Measurements from ENCODE around the gene AGTPBP1. TPM values are rescaled to one million over a fixed set of nuclear protein-coding genes. Genes with fewer than 3 reads are reported as not detected.
"Not testable (repeated sequence)": the region's sequence is repeated elsewhere in the genome, so short reads cannot be mapped to it uniquely, and the experiment has no call there.

Gene AGTPBP1
- total and polyA plus RNA-seq, 9 of the 15 experiments (the other 6 are each of a cell fraction or from before 2014, with no cell fraction given), result 1.4 to 7.9 (median 4.6) TPM

DNA sequence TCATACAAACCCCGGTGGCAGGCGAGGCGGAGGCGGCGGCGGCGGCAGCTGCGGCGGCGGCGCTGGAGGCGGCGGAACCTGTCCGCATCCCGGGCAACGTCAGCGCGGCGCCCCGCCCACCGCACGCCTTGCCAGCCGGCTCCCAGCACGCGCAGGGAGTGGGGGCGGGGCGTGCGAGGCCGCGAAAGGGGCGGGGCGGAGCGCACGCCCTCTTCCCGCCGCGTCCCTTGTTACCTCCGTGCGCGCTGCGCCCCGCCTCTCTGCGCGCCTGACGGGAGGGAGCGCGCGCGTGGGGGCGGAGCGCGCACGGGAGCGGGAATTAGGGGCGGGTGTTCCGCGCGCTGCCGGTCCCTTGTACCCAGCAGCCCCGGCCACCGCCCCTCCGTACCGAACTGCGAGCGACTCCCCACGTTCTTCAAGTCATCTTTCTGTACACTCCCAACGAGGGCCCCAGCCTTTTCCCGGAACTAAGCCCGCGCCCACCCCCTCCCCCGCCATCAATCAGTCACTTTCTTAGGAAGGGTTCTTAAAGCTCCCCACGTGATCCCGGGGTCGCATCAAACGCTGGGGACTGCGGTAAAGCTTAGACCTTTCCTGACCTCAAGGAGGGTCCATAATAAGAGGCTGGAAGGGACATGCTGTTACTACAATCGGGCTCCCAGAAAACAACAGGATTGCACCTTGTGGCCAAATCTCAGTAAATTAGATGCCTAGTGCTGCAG, at the start of gene AGTPBP1 (continued):
- no peak for TF ChIP-seq MLLT1 (IDR thresholded peaks at IDR 0.05)
- no peak for TF ChIP-seq ZNF583 (CRISPR knock-in tag; IDR thresholded peaks at IDR 0.05)
- TF ChIP-seq ZNF436 (CRISPR knock-in tag; IDR thresholded peaks at IDR 0.05), result no peak
- no peak for TF ChIP-seq SRF (CRISPR knock-in tag; IDR thresholded peaks at IDR 0.05)
- TF ChIP-seq ZEB2 (IDR thresholded peaks at IDR 0.05), result no peak
- TF ChIP-seq, protein P1, sequence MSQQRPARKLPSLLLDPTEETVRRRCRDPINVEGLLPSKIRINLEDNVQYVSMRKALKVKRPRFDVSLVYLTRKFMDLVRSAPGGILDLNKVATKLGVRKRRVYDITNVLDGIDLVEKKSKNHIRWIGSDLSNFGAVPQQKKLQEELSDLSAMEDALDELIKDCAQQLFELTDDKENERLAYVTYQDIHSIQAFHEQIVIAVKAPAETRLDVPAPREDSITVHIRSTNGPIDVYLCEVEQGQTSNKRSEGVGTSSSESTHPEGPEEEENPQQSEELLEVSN (IDR thresholded peaks at IDR 0.05; ENCODE audit: borderline replicate concordance in 1 of 2, extremely low read depth in 1 of 2, insufficient read depth in 1 of 2, insufficient read length in 1 of 2, low read depth in 1 of 2, low read length in 1 of 2, poor library complexity in 1 of 2, severe bottlenecking in 1 of 2), result peak; percentile 30 to 68

- TF ChIP-seq RAD21 (CRISPR knock-in tag; conservative IDR thresholded peaks at IDR 0.05 in 1 of 2, IDR thresholded peaks at IDR 0.05 in 1 of 2), result peak; percentile 14 to 16; a peak in 1 of 4 replicates
- H3K36me3 ChIP-seq (ENCODE audit: control insufficient read depth, insufficient read depth, low read length); H3K9me3 ChIP-seq (replicated peaks; ENCODE audit: control insufficient read depth, insufficient read depth, low read depth, low read length); H2AFZ ChIP-seq (ENCODE audit: low read depth, low read length); H3K4me3 ChIP-seq; DNase-seq (ENCODE audit: extremely low read depth in 1 of 4, low spot score in 3 of 4); CTCF ChIA-PET (ENCODE audit: low intra/inter-chr PET ratio); BruUV-seq (replicated peaks); H4K20me1 ChIP-seq (replicated peaks; ENCODE audit: control insufficient read depth, insufficient read depth, low read length); H3K9me1 ChIP-seq (ENCODE audit: control insufficient read depth, insufficient read depth, low read length); H3K9ac ChIP-seq (ENCODE audit: insufficient read depth in 1 of 2, low read depth in 2 of 2, low read length in 2 of 2); POLR2A ChIA-PET; intact Hi-C loops (cut with micrococcal nuclease); H3K27me3 ChIP-seq (ENCODE audit: control insufficient read depth in 2 of 2, insufficient read depth in 2 of 2, low read length in 2 of 2); H3K27ac ChIP-seq (ENCODE audit: extremely low read depth, low read depth, low read length); H3K79me2 ChIP-seq (ENCODE audit: control insufficient read depth, insufficient read depth, low read length); H3K4me1 ChIP-seq (replicated peaks in 1 of 2; ENCODE audit: control insufficient read depth in 2 of 2, insufficient read depth in 2 of 2, low read length in 2 of 2); H3K4me2 ChIP-seq (ENCODE audit: insufficient read depth, low read length): not testable (repeated sequence)
- 0% methylated on average over 2 of the region's 7 CpGs for WGBS (ENCODE audit: insufficient coverage, low coverage, missing lambda C conversion rate)
- peak; percentile 67 for ATAC-seq
- in situ Hi-C loops (cut with MboI), result loop anchor here (25.0 kb wide), 1 partner anchor 1399 kb away; no protein-coding TSS in a partner anchor
- FAIRE-seq, result peak; percentile 82
Observed at GRCh38 chr9:85786116-85786515, 44.4 kb upstream of the AGTPBP1 start.

GRCh38 chr9:85773844-85774243, 32.1 kb upstream of the AGTPBP1 start:
- DNase-seq (ENCODE audit: extremely low read depth in 1 of 4, low spot score in 3 of 4); ATAC-seq; POLR2A ChIA-PET; H3K27me3 ChIP-seq (ENCODE audit: control insufficient read depth in 2 of 2, insufficient read depth in 2 of 2, low read length in 2 of 2); intact Hi-C loops (cut with micrococcal nuclease); H3K79me2 ChIP-seq (ENCODE audit: control insufficient read depth, insufficient read depth, low read length); H3K27ac ChIP-seq (ENCODE audit: extremely low read depth, low read depth, low read length); H4K20me1 ChIP-seq (replicated peaks; ENCODE audit: control insufficient read depth, insufficient read depth, low read length); H3K4me2 ChIP-seq (ENCODE audit: insufficient read depth, low read length); H3K9ac ChIP-seq (ENCODE audit: insufficient read depth in 1 of 2, low read depth in 2 of 2, low read length in 2 of 2); H3K9me3 ChIP-seq (replicated peaks; ENCODE audit: control insufficient read depth, insufficient read depth, low read depth, low read length); H2AFZ ChIP-seq (ENCODE audit: low read depth, low read length); H3K9me1 ChIP-seq (ENCODE audit: control insufficient read depth, insufficient read depth, low read length); H3K4me3 ChIP-seq; BruUV-seq (replicated peaks); CTCF ChIA-PET (ENCODE audit: low intra/inter-chr PET ratio); H3K36me3 ChIP-seq (ENCODE audit: control insufficient read depth, insufficient read depth, low read length); FAIRE-seq; H3K4me1 ChIP-seq (replicated peaks in 1 of 2; ENCODE audit: control insufficient read depth in 2 of 2, insufficient read depth in 2 of 2, low read length in 2 of 2): not testable (repeated sequence)
- in situ Hi-C loops (cut with MboI), result loop anchor here (5.0 kb wide), 1 partner anchor 1922 kb away; no protein-coding TSS in a partner anchor
- 5% methylated on average over 7 of the region's 7 CpGs for WGBS (ENCODE audit: insufficient coverage, low coverage, missing lambda C conversion rate)

Measured in K562 (cell line).